ENCODE measurements around the gene CYTIP.
"Not testable (repeated sequence)": the region's sequence is repeated elsewhere in the genome, so short reads cannot be mapped to it uniquely, and the experiment has no call there.

CYTIP gene

GRCh38 chr2:157424374-157424773, 19.5 kb downstream of the CYTIP start:
- DNase-seq (ENCODE audit: low read depth): no peak

- DNase-seq (ENCODE audit: low read depth): no peak
Observed at GRCh38 chr2:157421964-157422363, 21.9 kb downstream of the CYTIP start.

GRCh38 chr2:157421331-157421944, 22.5 kb downstream of the CYTIP start:
- DNase-seq (ENCODE audit: low read depth): no peak

GRCh38 chr2:157420771-157421323, 23.0 kb downstream of the CYTIP start:
- no peak for DNase-seq (ENCODE audit: low read depth)

GRCh38 chr2:157419031-157419575, 24.8 kb downstream of the CYTIP start:
- DNase-seq (ENCODE audit: low read depth): no peak

- no peak for DNase-seq (ENCODE audit: low read depth)
Observed at GRCh38 chr2:157418239-157418641, 25.6 kb downstream of the CYTIP start.

- DNase-seq (ENCODE audit: low read depth): no peak
Observed at GRCh38 chr2:157415591-157416101, 28.2 kb downstream of the CYTIP start.

GRCh38 chr2:157414050-157414449, 29.8 kb downstream of the CYTIP start:
- no peak for DNase-seq (ENCODE audit: low read depth)

- peak; percentile 38 for DNase-seq (ENCODE audit: low read depth)
Observed at GRCh38 chr2:157413326-157414035, 30.4 kb downstream of the CYTIP start.

GRCh38 chr2:157411624-157412336, 32.1 kb downstream of the CYTIP start:
- no peak for DNase-seq (ENCODE audit: low read depth)

GRCh38 chr2:157405398-157405797, 38.5 kb downstream of the CYTIP start:
- DNase-seq (ENCODE audit: low read depth): not testable (repeated sequence)

- peak; percentile 52 for DNase-seq (ENCODE audit: low read depth)
Observed at GRCh38 chr2:157404363-157404762, 39.5 kb downstream of the CYTIP start.

GRCh38 chr2:157402801-157403485, 40.9 kb downstream of the CYTIP start:
- DNase-seq (ENCODE audit: low read depth): not testable (repeated sequence)

- DNase-seq (ENCODE audit: low read depth): no peak
Observed at GRCh38 chr2:157395811-157396210, 48.1 kb downstream of the CYTIP start.

- no peak for DNase-seq (ENCODE audit: low read depth)
Observed at GRCh38 chr2:157394928-157395327, 49.0 kb downstream of the CYTIP start.

- no peak for DNase-seq (ENCODE audit: low read depth)
Observed at GRCh38 chr2:157393348-157393747, 50.5 kb downstream of the CYTIP start.

- no peak for DNase-seq (ENCODE audit: low read depth)
Observed at GRCh38 chr2:157388827-157389226, 55.1 kb downstream of the CYTIP start.

GRCh38 chr2:157386747-157387146, 57.1 kb downstream of the CYTIP start:
- no peak for DNase-seq (ENCODE audit: low read depth)

GRCh38 chr2:157386247-157386646, 57.6 kb downstream of the CYTIP start:
- no peak for DNase-seq (ENCODE audit: low read depth)

GRCh38 chr2:157377861-157378260, 66.0 kb downstream of the CYTIP start:
- DNase-seq (ENCODE audit: low read depth): no peak

GRCh38 chr2:157376041-157376440, 67.8 kb downstream of the CYTIP start:
- no peak for DNase-seq (ENCODE audit: low read depth)

- DNase-seq (ENCODE audit: low read depth): no peak
Observed at GRCh38 chr2:157375384-157375783, 68.5 kb downstream of the CYTIP start.
